CD4-positive, alpha-beta T cell treated with Interleukin-4 for 4 hours (primary cell): ENCODE measurements around the gene AUH.

Source experiments
- DNase-seq: peaks from one replicate; pipeline ENCODE4 v3.0.0-alpha.2; 2020

Gene AUH

GRCh38 chr9:91182429-91183225 lies 179.1 kb downstream of the AUH start:
- DNase-seq: no peak

- no peak for DNase-seq
Measured at GRCh38 chr9:91181541-91181940, 180.2 kb downstream of the AUH start.

- DNase-seq: no peak
Measured at GRCh38 chr9:91180930-91181268, 180.8 kb downstream of the AUH start.

GRCh38 chr9:91180240-91180929 lies 181.3 kb downstream of the AUH start:
- no peak for DNase-seq

GRCh38 chr9:91179237-91180138 lies 182.2 kb downstream of the AUH start:
- no peak for DNase-seq

GRCh38 chr9:91178281-91179236 lies 183.2 kb downstream of the AUH start:
- no peak for DNase-seq

- no peak for DNase-seq
Measured at GRCh38 chr9:91177661-91178280, 183.9 kb downstream of the AUH start.

GRCh38 chr9:91177081-91177480 lies 184.6 kb downstream of the AUH start:
- no peak for DNase-seq

GRCh38 chr9:91176426-91176825 lies 185.3 kb downstream of the AUH start:
- DNase-seq: no peak

- peak; percentile 47 for DNase-seq
Measured at GRCh38 chr9:91174772-91175171, 186.9 kb downstream of the AUH start.

GRCh38 chr9:91172329-91172728 lies 189.4 kb downstream of the AUH start:
- no peak for DNase-seq

GRCh38 chr9:91170951-91171350 lies 190.8 kb downstream of the AUH start:
- no peak for DNase-seq

- DNase-seq: no peak
Measured at GRCh38 chr9:91166796-91167366, 194.8 kb downstream of the AUH start.

- peak; percentile 76 for DNase-seq
Measured at GRCh38 chr9:91164724-91165520, 196.8 kb downstream of the AUH start.
